GM21529 (cell line): ENCODE data around the gene MRPL11.
A peak's percentile ranks its signal among the peaks of the same experiment; 100 is the strongest.
"Not testable (repeated sequence)": the region's sequence is repeated elsewhere in the genome, so short reads cannot be mapped to it uniquely, and the experiment has no call there.

Source experiments
- ATAC-seq: cut with Tn5 transposase; IDR thresholded peaks from one replicate; pipeline ENCODE4 v1.9.1; 2021; ENCODE audit not compliant: unreplicated experiment

Gene MRPL11

DNA sequence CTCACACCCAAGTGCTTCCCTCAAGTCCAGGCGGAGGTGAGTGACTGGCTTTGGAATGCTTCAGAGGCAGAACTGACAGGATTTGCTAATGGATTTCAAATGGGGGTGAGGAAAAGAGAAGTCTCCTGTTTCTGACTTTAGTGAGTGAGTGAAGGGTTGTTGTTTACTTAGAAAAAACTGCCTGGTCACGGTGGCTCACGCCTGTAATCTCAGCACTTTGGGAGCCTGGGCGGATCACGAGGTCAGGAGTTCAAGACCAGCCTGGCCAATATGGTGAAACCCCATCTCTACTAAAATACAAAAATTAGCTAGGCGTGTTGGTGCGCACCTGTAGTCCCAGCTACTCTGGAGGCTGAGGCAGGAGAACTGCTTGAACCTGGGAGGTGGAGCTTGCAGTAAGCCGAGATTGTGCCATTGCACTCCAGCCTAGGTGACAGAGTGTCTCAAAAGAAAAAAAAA, 6.7 kb downstream of the MRPL11 start:
- ATAC-seq = not testable (repeated sequence)

DNA sequence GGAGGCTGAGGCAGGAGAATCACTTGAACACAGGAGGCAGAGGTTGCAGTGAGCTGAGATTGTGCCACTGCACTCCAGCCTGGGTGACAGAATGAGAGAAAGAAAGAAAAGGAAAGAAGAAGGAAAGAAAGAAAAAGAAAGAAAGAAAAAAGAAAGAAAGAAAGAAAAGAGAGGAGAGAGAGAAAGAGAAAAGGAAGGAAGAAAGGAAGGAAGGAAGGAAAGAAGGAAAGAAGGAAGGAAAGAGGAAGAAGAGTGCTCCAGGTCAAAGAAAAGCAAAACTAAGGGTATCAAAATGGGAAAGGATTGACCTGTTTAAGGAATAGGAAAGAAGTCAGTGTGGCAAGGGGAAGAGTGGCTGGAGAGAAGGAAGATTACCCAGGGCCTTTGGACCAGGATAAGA, 7.4 kb downstream of the MRPL11 start:
- ATAC-seq = not testable (repeated sequence)

DNA sequence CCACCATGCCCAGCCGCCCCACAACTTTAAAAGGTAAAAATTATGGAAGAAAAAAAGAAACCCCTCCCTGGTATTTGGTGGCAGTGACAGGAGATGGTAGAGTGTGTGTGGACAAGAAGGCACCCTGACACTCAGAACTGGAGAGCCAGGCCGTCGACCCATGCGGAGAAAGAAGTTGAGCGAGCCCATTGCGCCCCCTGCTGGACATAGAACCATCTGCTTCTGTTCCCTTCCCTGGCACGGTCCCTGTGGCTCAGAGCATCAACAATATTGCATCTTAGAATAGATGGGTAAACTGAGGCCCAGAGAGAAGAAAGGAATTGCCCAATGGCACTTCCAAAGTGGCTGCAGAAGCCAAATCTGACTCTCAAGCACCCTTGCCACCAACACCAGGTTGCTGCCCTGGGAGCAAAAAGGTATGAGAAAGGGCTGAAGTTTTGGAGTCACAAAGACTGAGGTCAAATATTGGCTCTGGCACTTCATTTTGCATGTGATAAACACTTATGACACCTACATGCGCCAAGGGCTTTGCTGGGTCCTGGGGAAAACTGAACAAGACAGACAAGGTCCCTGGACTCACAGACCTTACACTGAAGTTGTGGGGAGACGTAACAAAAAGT, 8.6 kb downstream of the MRPL11 start:
- no peak for ATAC-seq

DNA sequence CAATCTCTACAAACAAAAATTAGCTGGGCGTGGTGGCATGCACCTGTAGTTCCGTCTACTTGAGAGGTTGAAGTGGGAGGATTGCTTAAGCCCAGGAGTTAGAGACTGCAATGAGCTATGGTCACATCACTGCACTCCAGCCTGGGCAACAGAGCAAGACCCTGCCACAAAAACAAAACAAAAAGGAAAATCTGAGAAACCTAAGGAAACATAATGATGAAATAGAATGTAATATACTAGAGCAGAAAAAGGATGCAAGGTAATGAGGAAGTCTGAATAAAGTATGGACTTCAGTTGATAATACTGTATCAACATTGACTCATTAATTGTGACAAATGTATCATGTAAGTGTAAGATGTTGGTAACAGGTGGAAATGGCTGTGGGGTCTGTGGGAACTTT, 9.7 kb downstream of the MRPL11 start:
- ATAC-seq = no peak

DNA sequence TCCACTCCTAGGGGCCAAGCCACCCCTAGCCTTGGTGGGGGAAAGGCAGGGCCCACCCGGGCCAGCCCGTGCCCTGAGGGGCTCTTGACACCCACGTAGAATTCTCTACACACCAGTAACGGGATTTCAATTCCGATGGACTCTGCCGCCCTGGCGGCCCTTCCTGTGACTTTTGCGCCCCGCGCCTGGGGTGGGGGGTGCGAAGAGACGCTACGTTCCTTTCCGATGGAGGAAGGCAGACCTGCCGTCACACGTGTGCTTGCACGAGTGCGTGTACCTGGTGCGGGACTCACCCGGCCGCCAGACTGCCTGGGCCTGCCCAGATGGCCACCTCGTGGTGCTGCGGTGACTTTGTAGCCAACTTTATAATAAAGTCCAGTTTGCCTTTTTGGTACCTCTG, 12.3 kb downstream of the MRPL11 start:
- no peak for ATAC-seq

DNA sequence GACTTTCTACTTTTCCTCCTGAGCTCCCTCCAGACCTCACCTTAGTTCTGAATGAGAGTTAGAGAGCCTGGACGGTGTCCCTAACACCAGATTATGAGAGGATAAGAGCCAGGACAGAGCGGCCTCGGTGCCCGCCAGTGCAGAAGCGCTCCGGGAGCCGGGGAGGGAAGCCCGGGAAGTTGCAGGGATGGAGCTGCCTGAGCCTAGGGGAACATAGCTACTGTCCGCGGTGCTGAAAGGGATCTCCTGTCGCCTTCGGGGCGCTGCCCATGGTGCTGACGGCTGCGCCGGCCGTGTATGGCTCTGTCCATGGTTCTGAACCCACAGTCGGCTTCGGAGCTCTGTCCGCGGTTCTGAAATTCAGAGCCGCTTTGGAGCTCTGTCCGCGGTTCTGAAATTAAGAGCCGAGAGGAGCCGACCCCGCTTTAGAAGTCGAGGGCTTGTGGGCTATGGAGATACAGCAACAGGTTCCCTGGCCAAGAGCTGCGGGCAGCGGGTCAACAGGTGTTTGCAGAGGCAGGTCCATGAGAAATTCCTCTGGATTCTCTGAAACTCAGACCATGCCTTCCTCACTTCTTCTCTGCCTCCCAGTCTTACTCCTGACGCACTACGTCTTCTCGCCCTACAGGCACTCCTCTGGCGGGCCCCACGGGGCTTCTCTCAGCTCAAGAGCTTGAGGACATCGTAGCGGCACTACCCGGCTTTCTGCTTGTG, 17.0 kb downstream of the MRPL11 start:
- ATAC-seq = no peak

DNA sequence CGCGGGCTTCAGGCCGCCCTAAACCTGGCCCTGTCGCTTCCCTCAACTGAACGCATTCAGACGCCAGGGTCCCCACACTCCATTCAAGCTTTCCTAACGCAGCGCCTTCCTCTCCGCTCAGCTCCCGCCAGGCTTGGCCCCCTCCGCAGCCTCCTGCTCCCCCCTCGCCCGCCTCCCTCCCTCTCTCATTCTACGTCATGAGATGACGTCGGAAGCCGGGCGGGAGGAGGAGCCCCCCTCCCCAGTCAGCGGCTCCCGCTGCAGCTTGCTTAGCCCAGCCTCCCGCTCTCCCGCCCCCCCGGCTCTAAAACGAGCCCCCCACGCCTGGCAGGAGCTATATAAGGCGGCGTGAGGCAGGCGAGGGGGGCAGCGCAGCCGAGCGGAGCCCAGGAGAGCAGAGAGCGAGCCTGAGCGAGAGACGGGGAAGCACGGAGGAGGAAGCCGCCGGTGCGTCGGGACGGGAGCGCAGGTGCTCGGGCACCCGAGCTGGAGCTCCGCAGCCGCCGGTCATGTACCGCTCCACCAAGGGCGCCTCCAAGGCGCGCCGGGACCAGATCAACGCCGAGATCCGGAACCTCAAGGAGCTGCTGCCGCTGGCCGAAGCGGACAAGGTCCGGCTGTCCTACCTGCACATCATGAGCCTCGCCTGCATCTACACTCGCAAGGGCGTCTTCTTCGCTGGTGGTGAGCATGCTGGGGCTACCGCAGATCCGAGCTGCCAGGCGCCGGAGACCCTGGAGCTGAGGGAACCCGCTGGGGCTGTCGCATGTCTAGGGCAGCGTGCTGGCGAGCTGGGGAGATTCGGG, 17.8 kb downstream of the MRPL11 start, which contains the start of gene NPAS4:
Gene NPAS4, plus strand, starts transcription at position 365 of the 806 bp plus-strand sequence. Its CDS starts 145 bp downstream, at position 510.
- ATAC-seq = no peak

DNA sequence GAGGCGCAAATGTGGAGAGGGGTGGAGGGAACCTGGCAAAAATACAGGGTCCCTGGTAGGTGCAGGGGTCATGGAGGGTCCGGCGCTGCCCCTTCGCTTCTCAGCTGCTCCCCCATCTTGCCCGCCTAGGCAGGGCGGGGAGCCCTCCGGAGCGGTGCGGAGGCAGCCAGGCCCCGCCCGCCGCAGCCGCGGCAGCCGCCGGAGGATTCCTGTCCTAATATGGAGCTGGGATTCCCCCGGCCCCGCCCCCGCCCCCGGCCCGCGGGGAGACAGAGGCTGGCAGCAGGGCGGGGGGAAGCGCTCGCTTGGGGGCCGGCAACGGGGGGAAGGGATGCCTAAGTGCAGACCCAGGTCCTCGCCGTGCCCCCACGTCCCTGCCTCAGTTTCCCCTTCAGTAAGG, 18.8 kb downstream of the MRPL11 start:
- no peak for ATAC-seq

DNA sequence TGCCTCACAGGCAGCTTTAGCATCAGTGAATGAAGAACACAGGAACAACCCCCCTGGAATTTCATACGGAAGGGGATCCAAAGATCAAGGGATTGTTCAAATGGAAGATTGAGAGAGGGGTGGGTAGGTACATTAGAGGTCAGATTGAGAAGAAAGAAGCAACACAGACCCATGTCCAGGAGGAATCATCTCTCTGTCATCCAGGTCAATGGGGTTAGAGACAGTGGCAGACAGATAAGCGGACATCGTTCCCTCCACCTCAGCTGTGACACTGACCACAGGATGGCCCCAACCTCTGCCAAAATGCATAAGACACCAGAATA, 19.7 kb downstream of the MRPL11 start:
- ATAC-seq = no peak

DNA sequence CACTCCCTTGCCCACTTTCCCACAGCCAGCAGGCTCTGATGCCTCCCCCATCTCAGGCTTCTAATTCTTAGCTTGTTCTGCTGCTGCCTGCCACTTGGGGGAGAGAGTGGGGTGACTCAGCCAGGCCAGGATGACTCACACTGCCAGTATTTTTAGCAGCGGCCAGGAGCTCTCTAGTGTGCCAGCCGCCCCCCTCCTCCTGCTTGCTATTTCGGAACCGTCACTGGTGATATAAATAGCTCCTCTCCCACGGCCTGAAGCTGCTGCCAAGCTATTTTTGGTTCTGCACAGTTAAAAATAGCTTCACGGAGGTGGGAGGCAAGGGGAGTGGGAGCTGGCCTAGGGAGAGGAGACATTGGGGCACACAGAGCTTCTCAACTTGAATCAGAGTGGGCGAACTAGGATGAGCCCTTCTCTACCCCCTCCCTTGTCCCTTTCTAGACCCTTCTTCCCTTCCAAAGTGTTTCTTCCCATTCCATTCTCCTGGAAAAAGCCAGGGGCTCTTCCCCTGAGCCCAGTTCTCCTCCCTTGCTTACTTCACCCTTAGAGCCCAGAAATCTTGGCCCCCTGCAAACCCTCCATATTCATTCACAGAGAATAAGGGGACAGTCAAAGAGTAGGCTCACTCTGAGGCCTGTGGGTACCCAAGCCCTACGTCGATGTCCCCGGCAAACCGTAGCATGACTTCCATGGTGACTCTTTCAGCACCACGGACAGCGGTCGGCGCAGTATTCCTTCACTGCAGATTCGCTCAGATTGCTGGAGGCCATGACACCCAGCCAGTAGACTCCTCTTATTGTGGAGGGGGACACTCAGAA, 20.3 kb downstream of the MRPL11 start:
- ATAC-seq = no peak

DNA sequence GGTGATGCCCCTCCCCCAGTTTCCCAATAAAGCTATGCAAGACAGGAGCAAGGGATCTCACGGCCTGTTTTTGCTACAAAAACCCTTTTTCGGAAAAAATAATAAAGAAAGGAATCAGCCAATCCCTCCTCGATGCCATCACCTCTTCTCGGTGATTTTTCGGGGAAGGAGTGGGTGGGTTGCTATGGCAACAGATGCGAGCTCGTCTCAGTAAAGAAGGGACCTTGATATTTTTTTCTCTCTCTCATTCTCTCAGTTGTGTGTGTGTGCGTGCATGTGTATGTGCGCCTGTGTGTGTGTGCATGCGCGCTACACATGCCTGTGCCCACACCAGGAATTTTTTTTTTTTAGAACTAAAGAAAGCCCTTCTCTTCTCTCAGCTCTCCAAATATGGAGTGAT, 21.6 kb downstream of the MRPL11 start:
- ATAC-seq = no peak

DNA sequence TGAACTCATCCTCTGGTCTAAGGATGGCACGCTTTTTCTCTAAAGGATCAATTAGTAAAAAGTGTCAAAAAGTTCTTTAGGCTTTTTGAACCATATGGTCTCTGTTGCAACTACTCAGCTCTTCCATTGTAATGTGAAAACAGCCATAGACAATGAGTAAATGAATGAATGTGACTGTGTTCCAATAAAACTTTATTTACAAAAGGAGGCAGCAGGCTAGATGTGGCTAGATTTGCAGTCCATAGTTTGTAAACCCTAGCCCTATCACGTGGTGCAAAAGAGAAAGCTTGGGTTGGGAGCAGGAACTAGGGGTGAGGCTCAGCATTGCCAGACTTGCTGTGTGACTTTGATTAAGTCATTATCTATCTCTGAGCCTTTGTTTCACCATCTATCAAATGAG, 23.2 kb downstream of the MRPL11 start:
- no peak for ATAC-seq

DNA sequence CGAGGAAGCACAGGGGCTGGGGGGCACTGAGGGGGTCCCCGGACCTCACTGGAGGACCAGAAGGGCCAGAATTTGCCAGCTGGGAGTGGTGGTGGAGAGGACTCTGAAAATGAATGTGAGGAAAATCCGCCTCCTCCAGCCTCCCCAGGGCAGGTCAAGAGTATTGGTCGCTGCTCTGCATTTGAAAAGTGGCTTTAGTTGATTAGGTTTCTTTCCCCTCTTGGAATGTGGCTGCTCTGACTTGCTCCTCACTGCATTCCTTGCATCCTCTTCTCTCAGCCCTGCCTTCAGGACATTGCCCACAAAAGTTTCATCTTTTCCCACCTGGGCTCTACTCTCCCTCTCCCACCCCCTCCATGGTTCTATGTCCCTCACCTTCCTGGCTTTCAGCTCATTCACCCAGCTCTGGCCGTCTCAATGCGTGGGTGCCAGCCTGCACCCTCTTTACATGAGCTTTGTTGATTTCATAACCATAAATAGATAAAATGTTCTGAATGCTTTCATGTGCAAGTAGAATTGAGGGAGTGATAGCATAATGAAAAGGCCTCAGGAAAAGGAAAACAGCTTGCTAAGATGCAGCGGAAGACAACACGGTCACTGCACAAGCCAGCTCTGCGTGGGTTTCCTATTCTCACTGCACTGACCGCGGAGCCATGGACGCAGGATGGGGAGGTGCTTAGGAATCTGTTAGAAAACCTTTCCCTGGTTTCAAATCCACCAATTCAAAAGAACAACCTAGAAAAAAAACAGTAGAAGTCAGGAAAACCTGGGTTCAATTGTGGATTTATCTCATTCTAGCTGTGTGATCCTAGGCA, 24.3 kb downstream of the MRPL11 start:
- ATAC-seq = no peak

DNA sequence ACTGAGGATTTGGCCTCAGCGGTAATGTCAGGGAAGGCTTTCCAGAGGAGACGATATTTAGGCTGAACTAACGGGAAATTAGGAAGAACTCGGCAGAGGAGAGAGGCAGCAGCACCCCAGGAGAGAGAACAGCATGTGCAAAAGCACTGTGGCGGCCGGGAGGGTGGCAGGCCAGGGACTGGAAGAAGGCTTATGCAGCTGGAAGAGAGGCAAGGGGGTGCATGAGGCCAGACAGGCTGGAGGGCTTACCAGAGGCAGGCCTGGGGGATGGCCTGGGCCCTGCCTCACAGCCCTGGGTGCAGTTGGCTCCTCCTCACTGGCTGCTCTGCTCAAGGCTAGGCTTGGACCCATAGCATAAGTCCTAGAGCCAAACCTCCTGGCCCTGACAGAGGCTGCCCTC, 25.5 kb downstream of the MRPL11 start:
- ATAC-seq = no peak

DNA sequence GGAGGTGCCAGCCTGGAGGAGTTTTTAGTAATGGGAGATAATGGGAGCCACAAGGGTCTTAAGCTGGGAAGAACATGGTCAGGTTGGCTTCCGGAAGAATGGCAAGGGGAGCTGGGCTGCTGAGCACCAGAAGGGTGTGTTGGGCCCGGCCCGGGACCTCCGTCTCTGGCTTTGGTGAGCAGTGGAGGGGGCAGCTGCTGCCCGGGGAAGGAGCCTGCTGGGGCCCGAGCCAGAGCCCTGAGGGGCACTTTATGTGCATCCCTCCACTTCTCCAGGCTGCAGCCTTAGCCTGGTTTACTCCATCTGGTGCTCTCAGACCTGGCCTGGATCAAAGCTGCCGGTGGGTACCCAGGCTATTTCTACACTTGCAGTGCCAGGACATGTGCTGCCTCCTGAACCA, 26.5 kb downstream of the MRPL11 start:
- ATAC-seq = no peak

DNA sequence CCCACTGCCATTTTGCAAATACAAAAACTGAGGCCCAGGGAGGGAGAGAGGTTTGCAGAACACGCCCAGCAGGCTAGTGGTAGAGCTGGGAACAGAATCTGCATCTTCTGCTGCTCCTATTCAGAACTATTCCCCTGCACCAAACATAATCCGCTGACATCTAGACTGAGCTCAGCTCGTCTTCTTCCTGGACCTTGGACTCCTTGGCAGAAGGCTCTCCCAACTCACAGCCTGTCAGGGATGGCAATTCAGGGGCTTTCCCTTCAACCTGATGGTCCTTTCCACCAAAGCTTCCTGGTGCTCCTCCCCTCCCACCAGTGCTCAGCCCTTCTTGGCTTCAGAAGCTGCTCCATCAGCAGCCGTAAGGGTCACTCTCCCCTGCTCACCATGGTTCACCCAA, 27.3 kb downstream of the MRPL11 start:
- no peak for ATAC-seq

DNA sequence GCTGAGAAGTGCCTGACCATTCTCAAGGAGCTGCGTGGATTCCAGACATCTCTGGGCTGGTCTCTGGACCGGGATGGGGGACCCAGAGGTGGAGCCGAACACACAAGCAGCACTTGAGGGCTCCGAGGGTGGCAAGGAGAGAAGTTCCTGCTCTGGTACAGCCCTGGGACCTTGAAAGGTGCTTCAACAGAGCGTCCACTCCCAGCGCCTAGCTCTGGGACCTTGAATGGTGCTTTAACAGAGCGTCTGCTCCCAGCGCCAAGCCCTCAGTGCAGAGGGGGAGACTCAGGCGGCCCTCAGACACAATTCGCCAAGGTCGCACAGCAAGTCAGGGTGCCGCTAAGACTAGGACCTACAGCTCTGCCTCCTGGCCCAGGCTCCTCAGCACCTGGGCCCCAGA, 28.5 kb downstream of the MRPL11 start:
- ATAC-seq = no peak

DNA sequence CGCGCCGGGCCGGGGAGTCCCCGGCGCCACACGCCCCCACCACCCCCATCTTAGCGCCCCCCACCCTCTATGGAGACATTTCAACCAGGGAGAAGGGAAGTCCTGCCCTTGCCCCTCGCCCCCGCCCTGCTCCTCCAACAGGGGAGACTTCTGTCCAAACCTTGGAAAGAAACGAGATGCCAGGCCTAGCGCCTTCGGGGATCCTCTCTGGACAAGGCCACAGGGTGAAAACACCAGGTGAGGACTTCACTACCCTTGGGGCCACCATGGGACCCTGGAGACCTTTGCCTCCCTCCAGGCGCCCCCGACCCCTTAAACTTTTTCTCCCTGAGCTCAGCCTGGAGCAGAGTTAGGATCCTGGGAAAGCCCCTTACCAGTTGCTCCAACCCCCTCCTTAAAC, 29.4 kb downstream of the MRPL11 start:
- ATAC-seq = no peak

DNA sequence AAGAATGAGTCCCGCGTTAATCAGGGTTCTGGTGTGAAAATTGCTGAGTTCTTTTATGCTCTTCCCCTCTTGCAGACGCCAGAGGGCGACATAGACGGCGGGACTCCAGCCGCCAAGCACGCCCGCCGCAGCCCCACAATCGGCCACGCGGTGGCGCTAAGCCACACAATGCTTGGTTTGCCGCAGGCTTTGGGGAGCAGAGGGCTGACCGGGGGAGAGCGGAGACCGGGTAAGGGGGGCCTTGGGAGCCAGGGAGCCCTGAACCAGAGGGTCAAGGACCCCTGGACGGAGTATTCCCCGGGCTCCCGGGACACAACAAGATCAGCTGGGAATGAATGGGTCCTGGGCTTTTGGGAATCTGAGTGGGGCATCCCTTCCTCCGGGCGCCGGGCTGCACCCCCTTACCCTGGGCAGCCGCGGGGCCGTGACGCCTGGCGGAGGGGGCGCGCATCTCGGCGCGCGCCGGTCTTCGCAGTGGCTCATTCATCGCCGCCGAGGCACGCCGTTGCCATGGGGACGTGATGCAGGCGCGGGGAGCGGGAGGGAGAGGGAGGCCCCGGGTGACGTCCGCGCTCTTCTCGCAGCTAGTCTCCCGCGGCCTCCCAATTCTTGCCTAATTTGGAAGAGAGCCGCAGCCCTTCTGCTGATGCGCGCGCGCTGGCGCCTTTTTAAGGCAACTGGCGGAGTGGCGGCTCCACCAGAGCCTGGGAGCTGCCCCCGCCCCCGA, 30.0 kb downstream of the MRPL11 start:
- peak; percentile 56 for ATAC-seq

DNA sequence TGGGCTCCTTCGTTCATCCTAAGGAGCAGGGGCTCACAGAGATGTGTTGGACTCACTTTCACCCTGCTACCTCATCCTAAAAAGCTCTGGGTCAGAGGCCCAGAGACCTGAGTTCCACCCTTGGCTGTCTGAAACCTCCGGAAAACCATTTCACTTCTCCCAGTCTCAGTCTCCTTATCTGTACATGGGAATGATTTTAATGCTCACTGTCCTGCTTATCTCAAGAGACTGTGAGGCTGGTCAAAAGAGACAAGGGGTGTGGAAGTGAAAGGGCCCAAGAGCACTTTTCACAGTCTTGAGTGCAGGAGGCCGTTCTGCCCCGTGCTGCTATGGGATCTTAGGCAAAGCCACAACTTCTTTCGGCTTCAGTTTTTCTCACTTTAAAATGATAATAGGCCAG, 31.0 kb downstream of the MRPL11 start:
- ATAC-seq = no peak
